Measurements from ENCODE around the gene PWWP2B. TPM values are rescaled to one million over a fixed set of nuclear protein-coding genes. Genes with fewer than 3 reads are reported as not detected.

PWWP2B gene
- total and polyA plus RNA-seq, 9 of the 15 experiments (the other 6 are each of a cell fraction or from before 2014, with no cell fraction given): 0.07 to 9.2 (median 1.6) TPM; not detected in 1

GRCh38 chr10:132453470-132453861 lies 56.5 kb downstream of the PWWP2B start:
- TF ChIP-seq POLR2G (IDR thresholded peaks at IDR 0.05; ENCODE audit: low read depth, low read length): no peak
- TF ChIP-seq GABPA (tag; conservative IDR thresholded peaks at IDR 0.05; ENCODE audit: low read depth): peak; percentile 15; the same call in 1 of the 2 replicates
- TF ChIP-seq L3MBTL2 (IDR thresholded peaks at IDR 0.05): peak; percentile 5; the same call in 1 of the 2 replicates
- no peak for TF ChIP-seq SRSF9 (IDR thresholded peaks at IDR 0.05; ENCODE audit: borderline replicate concordance, low read depth, low read length)
- no peak for TF ChIP-seq ZNF311 (CRISPR knock-in tag; IDR thresholded peaks at IDR 0.05)
- intact Hi-C loops (cut with micrococcal nuclease) (loop anchor here (1.0 to 2.0 kb wide), 2 partner anchors 65 to 230 kb away; no protein-coding TSS in a partner anchor), in situ Hi-C loops (cut with MboI) (loop anchor here (5.0 to 10.0 kb wide), 3 partner anchors 61 to 231 kb away; no protein-coding TSS in a partner anchor)
- Histone ChIP-seq H3K4me3 (no peak overlapping the region), H3K27me3 (ENCODE audit: control insufficient read depth in 2 of 2, insufficient read depth in 2 of 2, low read length in 2 of 2) (no peaks in the 10 kb centered on the region), H3K4me1 (replicated peaks in 1 of 2; ENCODE audit: control insufficient read depth in 2 of 2, insufficient read depth in 2 of 2, low read length in 2 of 2) (peaks cover 8 to 74% of the 10 kb centered on the region in 2 experiments; a peak in 4 of 5 replicates), H3K4me2 (ENCODE audit: insufficient read depth, low read length) (no peak overlapping the region; the same call in 1 of the 2 replicates), H3K9me3 (replicated peaks; ENCODE audit: control insufficient read depth, insufficient read depth, low read depth, low read length) (no peaks in the 10 kb centered on the region), H3K36me3 (ENCODE audit: control insufficient read depth, insufficient read depth, low read length) (no peaks in the 10 kb centered on the region), H3K27ac (ENCODE audit: extremely low read depth, low read depth, low read length) (no peak overlapping the region; the same call in 2 of the 3 replicates), H2AFZ (ENCODE audit: low read depth, low read length) (peak overlapping the region; percentile 79), H3K79me2 (ENCODE audit: control insufficient read depth, insufficient read depth, low read length) (no peaks in the 10 kb centered on the region), H3K9ac (ENCODE audit: insufficient read depth in 1 of 2, low read depth in 2 of 2, low read length in 2 of 2) (no peak overlapping the region), H4K20me1 (replicated peaks; ENCODE audit: control insufficient read depth, insufficient read depth, low read length) (no peaks in the 10 kb centered on the region), H3K9me1 (ENCODE audit: control insufficient read depth, insufficient read depth, low read length) (no peaks in the 10 kb centered on the region)
- ATAC-seq: peak; percentile 15
- BruUV-seq (replicated peaks): no TSS peak
- WGBS (ENCODE audit: insufficient coverage, low coverage, missing lambda C conversion rate): 23% methylated on average over 5 of the region's 15 CpGs
- no peak for DNase-seq (ENCODE audit: extremely low read depth in 1 of 4, low spot score in 3 of 4)
- ChIA-PET CTCF (ENCODE audit: low intra/inter-chr PET ratio) (interaction anchor here (1.0 to 2.8 kb wide), 4 partner anchors 66 to 230 kb away, joined by 3 to 22 read pairs (median 10); no protein-coding TSS in a partner anchor), POLR2A (interaction anchor here (0.5 to 0.7 kb wide), 2 partner anchors 36 to 42 kb away, joined by 3 read pairs; no protein-coding TSS in a partner anchor)
- FAIRE-seq: no peak

Measured in K562 (cell line).